ENCODE data around the gene ANKS6. TPM values are rescaled to one million over a fixed set of nuclear protein-coding genes. Genes with fewer than 3 reads are reported as not detected.

The ANKS6 gene
- total and polyA plus RNA-seq, 2 of the 8 experiments (the other 6 are each of a cell fraction or from before 2014, with no cell fraction given), result 34.1 to 56.3 TPM

DNA sequence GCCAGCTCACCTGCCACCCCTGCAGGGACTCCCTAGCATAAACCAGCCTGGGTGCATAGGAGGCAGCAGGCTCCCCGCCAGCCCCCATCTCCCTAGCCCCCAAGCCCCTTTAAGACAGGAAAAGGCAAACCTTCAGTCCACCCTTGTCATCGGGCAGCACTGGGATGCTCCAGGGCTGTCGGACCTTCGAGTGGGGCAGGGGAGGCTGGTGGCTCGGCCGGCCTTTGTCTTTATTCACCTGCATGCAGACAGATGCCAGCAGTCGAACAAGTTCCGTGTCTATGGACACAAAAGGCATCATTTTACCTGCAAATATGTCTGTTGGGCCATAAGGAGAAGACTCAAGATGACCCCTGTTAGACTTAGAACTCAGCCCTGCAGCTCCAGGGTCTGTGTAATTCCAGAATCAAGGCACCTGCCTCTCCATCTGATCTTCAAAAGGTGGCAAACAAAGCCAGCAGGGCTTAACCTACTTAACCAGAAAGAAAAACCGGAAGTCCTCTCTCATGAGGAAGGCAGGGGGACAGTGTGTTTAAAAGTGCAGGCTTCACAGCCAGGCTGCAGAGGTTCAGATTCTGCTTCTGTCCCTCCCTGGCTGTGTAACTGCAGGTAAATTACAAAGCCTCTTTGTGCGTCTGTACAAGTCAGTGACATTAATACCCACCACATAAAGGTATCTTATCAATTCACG is 16.2 kb downstream of the ANKS6 start:
- TF ChIP-seq SP1 (IDR thresholded peaks at IDR 0.05; ENCODE audit: low read depth, low read length) (no peak), CEBPB (IDR thresholded peaks at IDR 0.05; ENCODE audit: low read depth, low read length) (no peak), RBBP5 (IDR thresholded peaks at IDR 0.05; ENCODE audit: borderline replicate concordance, low read depth, low read length) (no peak)
- TF ChIP-seq, protein P1, sequence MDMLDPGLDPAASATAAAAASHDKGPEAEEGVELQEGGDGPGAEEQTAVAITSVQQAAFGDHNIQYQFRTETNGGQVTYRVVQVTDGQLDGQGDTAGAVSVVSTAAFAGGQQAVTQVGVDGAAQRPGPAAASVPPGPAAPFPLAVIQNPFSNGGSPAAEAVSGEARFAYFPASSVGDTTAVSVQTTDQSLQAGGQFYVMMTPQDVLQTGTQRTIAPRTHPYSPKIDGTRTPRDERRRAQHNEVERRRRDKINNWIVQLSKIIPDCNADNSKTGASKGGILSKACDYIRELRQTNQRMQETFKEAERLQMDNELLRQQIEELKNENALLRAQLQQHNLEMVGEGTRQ (IDR thresholded peaks at IDR 0.05; ENCODE audit: low read length), result no peak

More for the DNA sequence above, 16.2 kb downstream of the ANKS6 start:
- no peak overlapping the region for H3K4me3 ChIP-seq (ENCODE audit: extremely low read depth in 1 of 4, insufficient read depth in 2 of 4, low read depth in 3 of 4, low read length in 4 of 4)
- no peak overlapping the region for H2AFZ ChIP-seq (ENCODE audit: low read length)
- H3K79me1 ChIP-seq (ENCODE audit: low read depth, low read length), result no peaks in the 10 kb centered on the region; the same call in 1 of the 2 replicates
- peaks cover 2 to 6% of the 10 kb centered on the region in 2 experiments for H4K20me1 ChIP-seq (replicated peaks in 1 of 2; ENCODE audit: control insufficient read depth in 1 of 2, insufficient read depth in 2 of 2, low read length in 2 of 2)
- H3K4ac ChIP-seq (replicated peaks; ENCODE audit: insufficient read length, low read depth, low read length), result no peak overlapping the region
- no peak overlapping the region for H2BK12ac ChIP-seq (ENCODE audit: low read depth, low read length)
- no peak overlapping the region; the same call in 1 of the 2 replicates for H4K8ac ChIP-seq (ENCODE audit: extremely low read depth, insufficient read depth, low read length)
- no peak overlapping the region for H4K5ac ChIP-seq (ENCODE audit: insufficient read length, low read depth, low read length)
- H3K27ac ChIP-seq (ENCODE audit: low read depth, low read length), result no peak overlapping the region
- no peak overlapping the region for H3K9ac ChIP-seq (replicated peaks in 1 of 4; ENCODE audit: extremely low read depth in 1 of 4, low read depth in 3 of 4, low read length in 3 of 4)
- DNase-seq (ENCODE audit: low read depth in 1 of 2, low spot score in 2 of 2) (no peak), FAIRE-seq (no peak)
- H2AK5ac ChIP-seq (ENCODE audit: low read depth, low read length), result no peak overlapping the region
- H3K4me1 ChIP-seq (replicated peaks in 1 of 4; ENCODE audit: control insufficient read depth in 3 of 4, insufficient read depth in 4 of 4, low read length in 3 of 4), result no peaks in the 10 kb centered on the region
- H2BK15ac ChIP-seq (ENCODE audit: low read length), result no peak overlapping the region
- H3K9me3 ChIP-seq (ENCODE audit: insufficient read depth in 2 of 2, low read depth in 1 of 2, low read length in 1 of 2), result no peaks in the 10 kb centered on the region
- ChIA-PET POLR2A (ENCODE audit: partially characterized antibody) (interaction anchor here (0.6 to 1.1 kb wide), 2 partner anchors 9 to 11 kb away, joined by 3 read pairs; no protein-coding TSS in a partner anchor), CTCF (ENCODE audit: partially characterized antibody) (interaction anchor here (2.4 kb wide), 1 partner anchor 10 kb away, joined by 9 read pairs; no protein-coding TSS in a partner anchor)
- H3K23me2 ChIP-seq (ENCODE audit: low read depth, low read length), result no peaks in the 10 kb centered on the region
- 87% methylated on average over 11 of the region's 11 CpGs; no CpG with 5 or more reads in 1 of the 2 experiments for WGBS, 2 experiments (ENCODE audit: extremely low coverage in 1 of 2, insufficient coverage in 1 of 2, insufficient read length in 1 of 2, insufficient replicate concordance in 2 of 2, low coverage in 1 of 2, low lambda C conversion rate in 2 of 2, missing lambda C conversion rate in 1 of 2)
- no peak overlapping the region for H3K4me2 ChIP-seq (ENCODE audit: insufficient read depth in 1 of 2, low read depth in 2 of 2, low read length in 2 of 2)
- H3K23ac ChIP-seq (ENCODE audit: insufficient read length), result no peak overlapping the region
- H4K91ac ChIP-seq (replicated peaks; ENCODE audit: insufficient read length, low read length), result no peak overlapping the region
- no peaks in the 10 kb centered on the region for H3K27me3 ChIP-seq (replicated peaks in 1 of 4; ENCODE audit: control insufficient read depth in 3 of 4, extremely low read depth in 1 of 4, insufficient read depth in 3 of 4, low read length in 3 of 4)
- no peak overlapping the region for H2BK120ac ChIP-seq (replicated peaks; ENCODE audit: low read depth, low read length)
- H3K18ac ChIP-seq (ENCODE audit: extremely low read depth, low read length), result no peak overlapping the region
- H2BK5ac ChIP-seq (ENCODE audit: low read depth, low read length), result no peak overlapping the region
- no peak overlapping the region for H2BK20ac ChIP-seq (ENCODE audit: low read length)
- no peak overlapping the region for H3K14ac ChIP-seq (ENCODE audit: insufficient read length)
- H3K36me3 ChIP-seq (ENCODE audit: control insufficient read depth in 2 of 4, insufficient read depth in 4 of 4, low read length in 3 of 4), result peaks cover 5 to 31% (median 10%) of the 10 kb centered on the region in 4 experiments; a peak in 5 of 8 replicates
- H3K56ac ChIP-seq (replicated peaks; ENCODE audit: insufficient read length, low read depth, low read length), result no peak overlapping the region
- no peaks in the 10 kb centered on the region for H3K79me2 ChIP-seq (ENCODE audit: control insufficient read depth in 1 of 2, insufficient read depth in 2 of 2, low read length in 2 of 2)

All from H1 (cell line).